Neural cell (in vitro differentiated cells): ENCODE results near the gene AKAP6.
"Not testable (repeated sequence)": the region's sequence is repeated elsewhere in the genome, so short reads cannot be mapped to it uniquely, and the experiment has no call there.

Experiments used
- CTCF ChIP-seq: fragments of 450-650 bp; IDR thresholded peaks from 2 replicates; pipeline ENCODE4 v1.5.1; 2014; ENCODE audit warnings: antibody characterized with exemption, mild to moderate bottlenecking, moderate library complexity; ENCODE audit not compliant: poor library complexity, severe bottlenecking
- POLR2AphosphoS5 ChIP-seq: IDR thresholded peaks from 2 replicates; pipeline ENCODE4 v1.6.1; 2012
- RAD21 ChIP-seq: fragments of 450-650 bp; conservative IDR thresholded peaks from 2 replicates; pipeline ENCODE4 v1.6.1; 2014; ENCODE audit warnings: antibody characterized with exemption, mild to moderate bottlenecking, moderate library complexity
- REST ChIP-seq: IDR thresholded peaks from 2 replicates; pipeline ENCODE4 v1.6.1; 2012; ENCODE audit warnings: borderline replicate concordance
- SMC3 ChIP-seq: fragments of 450-650 bp; conservative IDR thresholded peaks from 2 replicates; pipeline ENCODE4 v1.6.1; 2014; ENCODE audit warnings: antibody characterized with exemption, mild to moderate bottlenecking, moderate library complexity; ENCODE audit not compliant: poor library complexity
- TAF1 ChIP-seq: IDR thresholded peaks from 2 replicates; pipeline ENCODE4 v1.6.1; 2012; ENCODE audit warnings: low read depth

- not testable (repeated sequence) for TF ChIP-seq CTCF, TAF1, RAD21, POLR2AphosphoS5, SMC3, REST
These were observed 58.2 kb downstream of the AKAP6 start for GRCh38 chr14:32387295-32387694.
